ENCODE results near the gene CLCF1.

CLCF1 gene

GRCh38 chr11:67372993-67373647 is at the start of gene CLCF1:
TSS of gene CLCF1 (minus strand) at chr11:67373598. CDS start at chr11:67373539, 59 bp downstream.
- DNase-seq, result no peak

DNA sequence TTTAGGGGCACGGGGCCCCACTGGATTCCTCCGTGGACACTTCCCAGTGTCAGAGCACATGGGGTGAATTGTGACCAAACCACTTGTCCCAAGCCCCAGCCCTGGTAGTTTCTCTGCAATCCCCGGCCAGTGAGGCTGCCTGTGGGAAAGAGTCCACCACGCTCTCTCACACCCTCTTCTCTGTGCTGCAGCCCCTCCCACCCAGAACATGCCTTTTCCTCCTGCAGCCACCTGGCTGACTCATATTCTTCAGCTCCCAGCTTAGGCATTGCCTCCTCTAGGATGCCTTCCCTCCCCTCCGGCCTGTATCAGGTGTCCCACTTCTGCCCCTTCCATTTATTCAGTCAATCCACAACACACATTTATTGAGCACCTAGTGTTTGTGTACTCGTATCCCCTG is 49.5 kb upstream of the CLCF1 start:
- no peak for DNase-seq

- DNase-seq, result no peak
Measured at GRCh38 chr11:67421430-67422031, 48.1 kb upstream of the CLCF1 start.

GRCh38 chr11:67420646-67421429 is 47.4 kb upstream of the CLCF1 start:
- peak; percentile 86 for DNase-seq

- DNase-seq, result no peak
Measured at GRCh38 chr11:67420147-67420645, 46.8 kb upstream of the CLCF1 start.

DNA sequence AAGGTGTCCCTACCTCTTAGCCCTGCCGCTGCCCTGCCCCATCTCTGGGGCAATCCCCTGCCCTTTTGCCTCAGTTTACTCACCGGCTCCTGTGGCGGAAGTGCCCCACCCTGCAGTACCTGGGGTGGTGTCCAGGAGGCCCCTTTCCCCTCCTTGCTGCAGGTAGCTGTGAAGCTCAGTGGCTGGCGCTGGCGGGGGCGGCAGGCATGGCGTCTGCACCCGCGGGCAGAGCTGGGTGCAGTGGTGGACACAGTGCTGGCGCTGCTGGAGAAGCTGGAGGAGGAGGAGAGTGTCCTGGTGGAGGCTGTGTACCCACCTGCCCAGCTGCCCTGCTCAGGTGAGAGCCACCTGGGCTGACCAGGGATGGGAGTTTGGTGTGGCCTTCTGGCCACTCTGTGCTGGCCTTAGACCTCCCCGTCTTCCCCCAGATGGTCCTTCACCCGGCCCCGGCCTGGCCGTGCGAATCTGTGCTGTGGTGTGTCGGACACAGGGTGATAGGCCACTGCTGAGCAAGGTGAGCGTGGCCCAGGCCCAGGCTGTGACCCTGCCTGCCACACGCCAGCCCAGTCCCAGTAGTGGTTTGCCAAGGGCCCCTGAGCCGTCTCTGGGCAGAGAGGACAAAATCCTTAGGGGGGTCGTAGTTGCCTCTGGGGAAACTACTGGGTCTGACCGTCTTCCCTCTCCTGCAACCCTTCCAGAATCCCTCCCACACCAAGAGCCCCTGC is 46.1 kb upstream of the CLCF1 start:
- no peak for DNase-seq

DNA sequence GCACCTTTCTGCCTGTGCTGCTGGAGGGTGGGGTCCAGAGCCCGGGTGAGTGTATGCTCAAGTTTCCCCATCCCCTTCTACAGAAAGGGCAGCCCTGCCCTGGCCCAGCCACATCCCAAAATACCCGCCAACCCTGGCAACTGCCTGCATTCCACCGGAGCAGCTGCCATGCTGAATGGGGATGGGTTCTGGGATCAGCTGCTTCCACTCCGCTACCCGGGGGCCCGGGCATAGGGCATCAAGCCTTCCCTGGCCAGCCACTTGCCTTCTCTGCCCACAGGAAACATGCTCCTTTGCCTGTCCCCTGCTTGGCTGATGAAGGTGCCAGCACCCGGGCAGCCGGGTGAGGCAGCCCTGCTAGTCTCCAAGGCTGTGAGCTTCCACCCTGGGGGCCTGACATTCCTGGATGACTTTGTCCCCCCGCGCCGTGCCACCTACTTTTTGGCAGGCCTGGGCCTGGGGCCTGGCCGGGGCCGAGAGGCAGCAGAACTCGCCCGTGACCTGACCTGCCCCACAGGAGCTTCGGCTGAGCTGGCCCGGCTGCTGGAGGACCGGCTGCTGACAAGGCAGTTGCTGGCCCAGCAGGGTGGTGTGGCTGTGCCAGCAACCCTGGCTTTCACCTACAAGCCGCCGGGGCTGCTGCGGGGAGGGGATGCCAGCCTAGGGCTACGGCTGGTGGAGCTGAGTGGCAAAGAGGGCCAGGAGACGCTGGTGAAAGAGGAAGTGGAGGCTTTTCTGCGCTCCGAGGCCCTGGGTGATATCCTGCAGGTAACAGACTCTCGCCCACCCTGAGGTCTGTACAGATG is 45.3 kb upstream of the CLCF1 start:
- DNase-seq, result no peak

DNA sequence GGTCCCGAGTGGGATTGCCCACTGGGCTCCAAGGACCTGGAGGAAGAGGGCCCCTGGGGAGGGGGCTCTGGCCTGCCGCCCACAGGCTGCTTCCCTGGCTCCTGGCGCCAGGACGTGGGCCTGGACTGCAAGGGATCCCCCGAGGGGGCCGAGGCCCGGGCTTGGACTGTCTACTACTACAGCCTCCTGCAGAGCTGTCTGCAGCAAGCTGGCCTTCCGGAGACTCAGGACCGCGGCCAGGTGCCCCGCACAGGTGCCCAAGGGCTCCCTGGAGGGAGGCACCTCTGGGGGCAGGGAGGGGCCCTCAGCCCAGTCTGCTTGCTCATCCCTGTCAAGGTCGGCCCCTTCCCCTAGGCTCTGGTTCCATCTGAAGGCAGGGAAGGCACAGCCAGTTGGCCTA is 44.0 kb upstream of the CLCF1 start:
- DNase-seq, result no peak

DNA sequence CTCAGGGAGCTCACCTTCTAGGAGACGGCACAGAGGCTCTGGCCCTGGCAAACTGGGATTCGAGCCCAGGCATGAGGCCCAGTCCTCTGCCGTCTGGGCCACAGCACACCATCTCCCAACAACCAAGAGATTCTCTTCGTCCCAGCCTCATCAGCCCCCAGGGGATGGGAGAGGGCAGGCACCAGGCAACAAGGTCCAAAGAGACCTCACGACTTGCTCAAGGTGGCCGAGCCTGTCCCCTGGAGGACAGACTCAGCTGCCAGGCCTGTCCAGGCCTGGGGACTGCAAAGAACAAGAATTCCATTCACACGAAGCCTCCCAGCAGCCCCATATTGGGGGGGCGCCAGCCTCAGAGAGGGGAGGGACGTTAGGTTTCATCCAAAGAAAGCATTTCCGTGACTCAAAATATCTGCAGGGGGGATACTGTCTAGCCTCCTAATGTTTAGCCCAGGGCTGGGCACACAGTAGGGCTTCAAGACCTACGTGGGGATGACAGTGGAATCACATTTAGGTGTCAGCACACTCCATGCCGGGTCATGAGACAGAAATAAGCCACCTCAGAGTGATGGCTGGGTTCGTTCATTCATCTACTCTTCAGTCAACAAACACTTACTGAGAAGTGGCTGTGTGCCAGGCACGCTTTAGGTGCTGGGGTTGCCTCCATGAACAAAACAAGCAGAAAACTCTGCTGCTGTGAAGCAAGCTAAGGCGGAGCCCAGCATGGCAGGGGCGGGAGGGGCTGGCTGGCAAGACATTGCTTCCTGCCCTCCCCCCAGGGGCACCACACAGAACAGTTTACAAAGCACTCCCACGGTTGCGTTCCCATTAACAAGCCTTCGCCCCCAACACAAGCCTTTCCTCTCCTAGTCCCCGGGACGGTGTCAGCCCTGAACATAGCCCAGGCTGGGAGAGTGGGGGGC is 43.3 kb upstream of the CLCF1 start:
- peak; percentile 80 for DNase-seq

DNA sequence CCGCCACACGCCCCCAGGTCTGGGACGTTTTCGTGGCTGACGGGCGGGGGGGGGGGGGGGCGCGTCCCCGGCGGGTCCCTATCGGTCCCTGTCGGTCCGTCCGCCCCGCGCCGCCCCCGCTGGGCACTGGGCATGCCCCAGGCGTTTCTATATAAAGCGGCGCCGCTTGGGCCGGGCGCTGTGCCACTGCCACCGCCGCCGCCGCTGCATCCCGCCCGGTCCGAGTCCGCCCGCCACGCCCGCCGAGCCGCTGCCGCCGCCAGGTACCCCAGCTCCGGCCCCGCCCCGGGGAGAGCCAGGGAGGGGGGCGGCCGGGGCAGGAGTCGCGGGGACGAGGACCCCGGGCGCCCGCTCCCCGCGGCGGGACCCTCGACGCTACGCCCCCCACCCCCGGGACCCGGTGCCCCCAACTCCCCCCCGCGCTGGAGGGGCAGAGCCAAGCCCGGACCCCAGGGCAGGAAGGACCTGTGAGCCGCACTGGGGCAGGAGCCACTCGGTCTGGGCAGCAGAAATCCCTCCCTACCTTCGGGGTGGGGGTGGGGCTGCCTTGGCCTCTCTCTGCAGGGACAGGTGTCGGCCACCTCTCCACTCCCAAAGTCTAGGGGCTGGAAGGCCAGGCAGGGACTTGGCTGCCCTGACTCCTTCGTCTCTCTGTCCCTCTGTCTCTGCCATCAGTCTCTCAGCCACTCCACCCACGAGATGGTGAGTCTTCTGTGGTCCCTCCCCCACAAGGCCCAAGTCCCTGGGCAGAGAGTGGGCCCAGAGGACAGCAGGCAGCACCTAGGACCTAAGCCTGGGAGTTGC is 42.3 kb upstream of the CLCF1 start, which contains the start of gene CARNS1:
TSS of gene CARNS1 (plus strand) at position 178 of the 804 bp plus-strand sequence. CDS start at position 700, 522 bp downstream.
- DNase-seq, result peak; percentile 18

DNA sequence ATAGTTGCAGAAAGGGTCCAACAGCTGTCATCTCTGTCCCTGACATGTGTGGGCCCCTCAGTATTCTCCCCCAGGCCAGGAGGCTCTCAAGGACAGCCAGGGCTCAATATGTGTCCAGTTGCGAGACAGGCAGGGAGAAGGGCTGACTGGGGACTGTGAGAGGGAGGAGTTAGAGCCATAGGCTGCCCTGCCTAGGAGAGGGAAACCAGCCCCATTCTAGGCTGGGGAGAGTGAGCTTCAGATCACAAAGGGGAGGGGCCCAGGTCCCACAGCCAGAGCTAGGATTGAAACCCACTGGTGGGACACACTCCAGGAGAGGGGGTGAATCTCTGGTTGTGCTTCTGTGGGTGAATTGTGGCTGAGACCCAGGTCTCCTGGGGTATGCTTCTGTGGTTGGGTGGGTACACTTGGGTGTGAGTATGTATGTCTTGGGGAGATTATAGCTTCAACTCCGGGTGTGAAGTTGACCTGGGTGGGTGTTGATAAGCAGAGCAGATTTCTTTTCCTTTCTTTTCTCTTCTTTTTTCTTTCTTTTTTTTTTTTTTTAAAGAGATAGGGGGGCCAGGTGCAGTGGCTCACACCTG is 40.0 kb upstream of the CLCF1 start:
- DNase-seq, result no peak

- no peak for DNase-seq
Measured at GRCh38 chr11:67412495-67413179, 39.2 kb upstream of the CLCF1 start.

- DNase-seq, result no peak
Measured at GRCh38 chr11:67411785-67412152, 38.4 kb upstream of the CLCF1 start.

DNA sequence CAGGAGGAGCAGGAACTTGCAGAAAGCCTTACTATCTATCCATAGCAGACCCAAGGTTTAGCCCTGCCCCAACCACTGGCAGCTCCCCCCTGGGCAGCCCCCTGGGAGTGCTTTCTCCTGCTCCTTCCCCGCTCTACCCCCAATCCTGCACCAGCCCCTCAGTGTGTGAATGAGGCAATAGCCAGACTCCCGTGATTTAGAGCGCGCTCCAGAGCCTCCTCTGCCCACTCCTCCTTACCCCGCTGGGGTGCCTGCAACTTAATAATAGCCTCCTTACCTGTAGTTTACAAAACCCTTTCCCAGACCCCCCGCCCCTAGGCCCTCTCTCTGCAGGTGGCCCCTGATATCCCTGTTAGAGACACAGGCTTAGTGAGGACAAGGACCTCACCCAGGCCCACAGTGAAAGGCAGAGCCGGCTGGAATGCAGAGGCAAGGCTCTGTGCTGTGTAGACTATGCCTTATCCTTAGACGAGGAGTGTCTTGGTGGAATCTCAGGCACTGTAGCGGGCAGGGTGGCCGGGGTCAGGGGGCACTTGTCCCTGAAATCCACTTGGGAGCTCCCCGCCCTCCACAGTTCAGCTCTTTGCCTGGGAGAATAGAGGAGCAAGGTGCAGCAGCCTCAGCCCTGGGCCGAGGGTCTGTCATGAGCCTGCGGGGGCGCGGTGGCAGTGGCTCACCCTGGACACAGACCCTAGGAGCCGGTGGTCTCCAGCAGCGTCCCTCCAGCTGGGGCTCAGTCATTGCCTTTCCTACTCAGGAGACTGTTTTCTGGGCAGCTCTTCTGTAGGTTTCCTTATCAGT is 37.8 kb upstream of the CLCF1 start:
- DNase-seq, result no peak

DNA sequence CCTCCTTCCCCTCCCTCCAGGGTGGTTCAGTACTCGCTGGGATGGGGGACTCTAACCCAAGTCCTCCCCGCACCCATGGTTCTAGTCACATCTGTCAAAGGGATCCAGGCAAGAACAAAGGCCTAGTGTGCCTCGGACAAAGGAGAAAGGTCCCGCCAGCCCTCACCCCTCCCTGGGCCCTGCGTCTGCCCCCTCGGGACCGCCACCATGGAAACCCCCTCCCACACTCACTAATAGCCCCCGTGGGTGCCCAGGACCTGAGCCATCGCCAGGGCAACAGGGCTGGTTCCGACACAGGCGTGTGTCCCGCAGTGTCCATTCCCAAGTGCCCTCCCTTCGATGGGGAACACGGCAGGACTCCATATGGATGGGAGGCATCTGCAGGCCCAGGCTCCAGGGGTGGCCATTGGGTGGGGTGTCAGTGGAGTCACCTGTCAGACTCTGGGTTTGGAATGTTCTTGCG is 37.0 kb upstream of the CLCF1 start:
- DNase-seq, result no peak

DNA sequence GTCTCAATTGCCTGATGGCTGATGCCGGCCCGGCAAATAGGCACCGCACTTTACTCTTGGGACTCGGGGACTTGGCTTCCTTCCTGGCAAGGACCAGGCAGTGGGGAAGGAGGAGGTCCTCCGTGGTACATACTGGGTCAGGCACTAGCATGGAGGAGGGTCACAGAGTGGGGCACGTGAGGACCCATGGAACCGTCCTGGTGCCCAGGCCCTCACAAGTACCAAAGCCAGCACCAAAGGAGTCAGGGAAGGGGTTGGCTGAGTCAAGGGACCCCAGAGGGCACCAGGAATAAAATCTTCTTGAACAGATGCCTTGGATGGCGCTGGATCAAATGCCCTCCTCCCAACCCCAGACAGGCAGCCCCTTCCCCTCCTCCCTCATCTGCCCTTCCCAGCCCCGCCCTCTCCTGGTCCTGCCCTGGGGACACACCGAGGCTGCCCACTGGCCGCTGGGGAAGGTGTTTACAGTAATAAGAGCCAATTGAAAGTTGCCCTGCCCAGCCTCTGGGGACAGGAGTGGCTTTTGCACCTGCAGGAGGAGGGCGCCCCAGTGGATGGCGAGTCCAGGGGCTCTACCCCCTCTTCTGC is 36.5 kb upstream of the CLCF1 start:
- DNase-seq, result no peak

DNA sequence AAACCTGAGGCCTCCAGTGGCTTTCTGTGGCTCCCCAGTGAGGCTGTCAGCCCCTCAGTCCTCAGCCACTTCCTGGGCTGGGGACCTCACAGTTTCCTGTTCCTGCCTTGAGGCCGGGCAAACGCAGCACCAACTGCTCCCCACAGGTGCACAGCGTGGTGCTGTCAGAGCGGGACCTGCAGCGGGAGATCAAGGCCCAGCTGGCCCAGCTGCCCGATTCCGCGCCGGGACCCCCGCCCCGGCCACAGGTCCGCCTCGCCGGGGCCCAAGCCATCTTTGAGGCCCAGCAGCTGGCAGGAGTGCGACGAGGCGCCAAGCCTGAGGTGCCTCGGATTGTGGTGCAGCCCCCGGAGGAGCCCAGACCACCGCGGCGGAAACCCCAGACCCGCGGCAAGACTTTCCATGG is 35.9 kb upstream of the CLCF1 start:
- DNase-seq, result no peak
